Duodenal mucosa (tissue), 2 donors: ENCODE results near the gene ECHS1.
"Not testable (repeated sequence)": the region's sequence is repeated elsewhere in the genome, so short reads cannot be mapped to it uniquely, and the experiment has no call there.

Experiments
- H3K27ac ChIP-seq: one replicate; pipeline ENCODE4 v1.7.0; 2013; ENCODE audit warnings: low read depth, low read length
- H3K27me3 ChIP-seq, 2 donors: one replicate each; pipeline ENCODE4 v1.7.0; 2013; ENCODE audit warnings: low read length in 2 of 2, control low read depth in 1 of 2; ENCODE audit not compliant: insufficient read depth in 2 of 2, control insufficient read depth in 1 of 2
- H3K36me3 ChIP-seq, 2 donors: one replicate each; pipeline ENCODE4 v1.7.0; 2013; ENCODE audit warnings: low read length in 2 of 2, control low read depth in 1 of 2; ENCODE audit not compliant: insufficient read depth in 2 of 2, control insufficient read depth in 1 of 2
- H3K4me1 ChIP-seq, 2 donors: one replicate each; pipeline ENCODE4 v1.7.0; 2013; ENCODE audit warnings: low read length in 2 of 2, control low read depth in 1 of 2; ENCODE audit not compliant: insufficient read depth in 2 of 2, control insufficient read depth in 1 of 2
- H3K4me3 ChIP-seq, 2 donors: one replicate each; pipeline ENCODE4 v1.7.0; 2013; ENCODE audit warnings: low read length in 2 of 2, low read depth in 1 of 2
- H3K9ac ChIP-seq, 2 donors: one replicate each; pipeline ENCODE4 v1.7.0; 2013; ENCODE audit warnings: low read length in 2 of 2, low read depth in 1 of 2
- H3K9me3 ChIP-seq, 2 donors: one replicate each; pipeline ENCODE4 v1.7.0; 2013; ENCODE audit warnings: low read length in 2 of 2, control low read depth in 1 of 2; ENCODE audit not compliant: control insufficient read depth in 1 of 2

ECHS1 gene

DNA sequence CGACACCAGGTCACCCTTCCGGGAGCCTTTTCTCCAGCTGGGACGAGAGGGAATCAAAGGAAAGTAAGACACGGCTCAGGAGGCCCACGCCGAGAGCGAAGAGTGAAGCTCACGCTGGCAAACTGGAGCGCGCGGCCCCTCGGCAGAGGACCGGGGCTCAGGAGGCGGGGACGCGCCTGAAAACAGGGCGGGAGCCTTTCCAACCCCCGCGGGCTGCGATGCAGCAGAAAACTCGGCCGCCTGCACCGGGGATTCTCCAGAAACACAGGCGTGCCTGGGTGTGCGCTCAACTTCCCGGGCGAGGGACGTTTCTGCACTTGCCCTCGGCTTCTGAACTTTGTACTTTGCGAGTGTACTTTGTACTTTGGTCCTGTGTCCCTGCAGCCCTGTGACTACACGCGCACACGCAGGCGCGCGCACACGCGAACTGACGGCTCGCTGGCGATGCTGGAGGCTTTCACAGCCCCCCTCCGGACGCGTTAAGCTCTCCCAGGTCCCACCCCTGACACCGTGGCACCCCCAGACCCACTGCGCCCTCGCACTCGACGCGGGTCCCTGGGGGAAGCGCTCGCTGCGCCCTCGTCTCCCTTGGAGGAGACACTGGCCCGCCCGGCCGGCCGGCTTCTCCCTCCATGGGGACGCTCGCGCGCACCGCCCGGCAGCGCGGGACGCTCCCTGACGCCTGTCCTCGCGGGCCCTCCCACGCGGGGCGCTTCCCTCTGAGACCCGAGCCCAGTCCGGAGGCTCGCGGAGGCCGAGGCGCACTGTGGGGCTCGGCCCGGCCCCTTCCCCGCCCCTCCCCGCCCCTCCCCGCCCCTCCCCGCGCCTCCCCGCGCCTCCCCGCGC is 5.3 kb upstream of the ECHS1 start:
- peaks cover 14 to 18% of the 10 kb centered on the region in 2 donors for H3K4me1 ChIP-seq
- no peaks in the 10 kb centered on the region for H3K27me3 ChIP-seq
- no peaks in the 10 kb centered on the region for H3K9me3 ChIP-seq
- H3K36me3 ChIP-seq, result no peaks in the 10 kb centered on the region
- peak overlapping the region in 1 of 2 donors; percentile 77 for H3K9ac ChIP-seq
- H3K4me3 ChIP-seq, result peak overlapping the region; percentile 71 to 81
- H3K27ac ChIP-seq, result peak overlapping the region; percentile 73

DNA sequence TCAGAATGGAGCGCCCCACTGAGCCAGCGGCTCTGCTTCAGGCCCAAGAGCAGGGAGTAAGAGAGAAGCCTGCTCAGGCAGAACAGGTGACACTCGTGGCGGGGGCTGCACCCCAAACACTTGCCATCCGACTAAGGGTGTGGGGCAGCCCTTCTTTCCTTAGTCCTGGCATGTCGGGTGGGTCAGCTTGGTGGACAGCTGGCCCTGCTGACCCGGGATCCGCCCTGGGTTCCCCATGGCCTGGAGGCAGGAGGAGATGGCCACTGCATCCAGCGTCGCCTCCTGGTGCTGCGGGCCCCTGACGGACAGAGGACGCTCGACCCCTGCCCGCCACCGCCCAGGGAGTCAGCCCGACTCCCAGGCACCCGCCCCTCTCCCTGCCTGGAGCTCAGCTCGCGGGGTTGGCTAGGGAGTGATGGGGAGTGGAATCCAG is 4.7 kb upstream of the ECHS1 start:
- H3K4me1 ChIP-seq, result peaks cover 14 to 18% of the 10 kb centered on the region in 2 donors
- peak overlapping the region in 1 of 2 donors; percentile 77 for H3K9ac ChIP-seq
- H3K36me3 ChIP-seq, result no peaks in the 10 kb centered on the region
- peak overlapping the region; percentile 71 to 81 for H3K4me3 ChIP-seq
- peak overlapping the region; percentile 73 for H3K27ac ChIP-seq
- H3K27me3 ChIP-seq, result no peaks in the 10 kb centered on the region
- H3K9me3 ChIP-seq, result no peaks in the 10 kb centered on the region

DNA sequence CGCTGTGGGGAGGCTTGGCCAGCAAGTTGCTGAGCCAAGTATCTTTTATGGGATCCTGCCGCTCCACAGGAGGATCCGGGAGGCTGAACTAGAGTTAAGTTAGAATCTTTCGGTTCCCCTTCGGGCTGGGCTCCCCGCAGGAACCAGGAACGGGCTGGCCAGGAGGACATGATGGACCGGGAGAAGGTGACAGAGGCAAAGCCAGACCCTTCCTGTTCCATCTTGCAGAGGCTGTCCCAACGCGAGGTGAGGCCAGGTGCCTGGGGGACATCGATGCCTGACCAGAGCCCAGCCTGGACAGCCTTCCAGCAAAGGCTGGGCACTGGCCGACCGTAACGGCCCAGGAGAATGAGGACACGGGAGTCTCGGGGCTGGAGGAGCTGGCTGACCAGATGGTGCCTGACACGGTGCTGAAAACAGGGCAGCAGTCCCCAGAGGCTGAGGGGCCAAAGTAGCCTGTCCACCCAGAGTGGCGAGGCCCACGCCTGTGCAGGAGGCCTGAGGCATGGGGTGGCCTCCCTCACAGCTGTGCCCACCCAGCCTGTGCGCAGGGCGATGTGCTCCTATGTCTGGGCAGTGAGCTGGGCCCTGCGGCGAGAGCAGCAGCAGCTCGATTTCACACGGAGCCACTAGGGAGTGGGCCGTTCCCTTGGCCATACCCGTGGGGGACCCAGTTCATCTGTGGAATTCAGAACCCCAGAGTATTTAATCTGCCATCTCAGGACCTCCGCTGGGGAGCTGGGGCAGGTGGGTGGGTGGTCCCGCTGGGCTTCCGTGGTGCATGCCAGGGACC is 4.1 kb upstream of the ECHS1 start:
- Histone ChIP-seq H3K4me3 (no peak overlapping the region), H3K9ac (peak overlapping the region in 1 of 2 donors; percentile 77), H3K4me1 (peaks cover 14 to 20% of the 10 kb centered on the region in 2 donors), H3K27ac (no peak overlapping the region), H3K27me3 (no peaks in the 10 kb centered on the region), H3K9me3 (no peaks in the 10 kb centered on the region), H3K36me3 (no peaks in the 10 kb centered on the region)

DNA sequence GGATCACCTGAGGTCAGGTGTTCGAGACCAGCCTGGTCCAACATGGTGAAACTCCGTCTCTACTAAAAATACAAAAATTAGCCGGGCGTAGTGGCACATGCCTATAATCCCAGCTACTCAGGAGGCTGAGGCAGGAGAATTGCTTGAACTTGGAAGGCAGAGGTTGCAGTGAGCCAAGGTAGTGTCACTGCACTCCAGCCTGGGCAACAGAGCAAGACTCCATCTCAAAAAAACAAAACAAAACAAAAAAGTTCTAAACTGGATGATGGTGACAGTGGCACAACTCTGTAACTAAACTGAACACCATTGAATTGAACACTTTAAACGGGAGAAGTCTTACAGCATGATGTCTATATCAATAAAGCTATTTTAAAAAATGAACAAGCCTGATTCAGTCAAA is 3.0 kb upstream of the ECHS1 start:
- not testable (repeated sequence) for H3K9ac ChIP-seq, H3K9me3 ChIP-seq, H3K4me3 ChIP-seq, H3K36me3 ChIP-seq, H3K27me3 ChIP-seq, H3K27ac ChIP-seq
- peaks cover 14 to 24% of the 10 kb centered on the region in 2 donors for H3K4me1 ChIP-seq

DNA sequence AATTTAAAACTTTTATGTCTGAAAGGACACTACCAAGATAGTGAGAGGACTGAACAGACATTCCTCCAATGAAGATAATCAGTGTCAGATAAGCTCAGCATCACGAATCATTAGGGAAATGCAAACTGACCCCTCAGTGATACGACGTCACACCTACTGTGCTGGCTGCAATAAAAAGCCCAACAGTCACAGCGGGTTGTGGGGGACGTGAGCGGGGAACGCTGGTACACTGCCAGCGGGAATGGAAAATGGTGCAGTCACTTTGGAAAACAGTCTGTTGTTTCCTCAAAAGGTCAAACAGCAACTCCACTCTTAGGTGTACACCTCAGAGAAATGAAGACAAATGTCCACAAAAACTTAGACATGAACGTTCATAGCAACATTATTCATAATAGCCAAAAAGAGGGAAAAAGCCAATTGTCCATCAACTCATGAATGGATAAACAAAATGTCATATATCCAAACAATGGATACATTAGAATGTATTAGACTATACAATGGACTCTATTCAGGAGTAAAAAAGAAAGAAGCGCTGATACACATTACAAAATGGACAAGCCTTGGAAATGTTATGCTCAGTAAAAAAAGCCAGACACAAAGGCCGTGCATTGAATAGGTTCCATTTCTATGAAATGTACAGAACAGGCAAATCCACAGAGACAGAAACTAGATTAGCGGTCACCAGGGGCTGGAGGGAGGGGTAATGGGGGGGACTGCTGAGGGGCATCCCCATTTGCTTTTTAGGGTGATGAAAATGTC is 2.4 kb upstream of the ECHS1 start:
- H3K27me3 ChIP-seq, result no peaks in the 10 kb centered on the region
- H3K4me3 ChIP-seq, result no peak overlapping the region
- H3K9me3 ChIP-seq, result no peaks in the 10 kb centered on the region
- H3K36me3 ChIP-seq, result peaks cover 3% of the 10 kb centered on the region in 2 donors
- H3K27ac ChIP-seq, result no peak overlapping the region
- H3K4me1 ChIP-seq, result peaks cover 14 to 24% of the 10 kb centered on the region in 2 donors
- H3K9ac ChIP-seq, result no peak overlapping the region

DNA sequence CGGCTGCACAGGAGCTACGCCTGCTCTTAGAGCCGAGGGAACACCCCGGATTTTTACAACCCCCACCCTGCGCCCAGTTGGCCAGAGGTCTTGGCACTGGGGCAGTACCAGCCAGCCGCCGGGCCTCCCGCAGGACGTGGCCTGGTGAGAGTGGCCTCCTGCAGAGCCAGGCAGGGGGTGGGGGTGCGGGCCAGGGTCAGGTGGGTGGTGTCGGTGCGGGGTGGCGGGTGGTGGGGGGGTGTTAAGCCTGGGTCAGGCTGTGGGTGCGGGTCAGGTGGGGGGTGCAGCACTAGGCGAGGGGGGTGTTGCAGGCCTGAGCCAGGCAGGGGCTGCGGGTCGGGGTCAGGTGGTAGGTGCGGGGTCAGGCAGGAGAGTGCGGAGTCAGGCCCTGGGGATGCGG is 647 bp downstream of the ECHS1 start:
- Histone ChIP-seq H3K27me3 (no peaks in the 10 kb centered on the region), H3K4me3 (peak overlapping the region in 1 of 2 donors; percentile 55), H3K9ac (peak overlapping the region; percentile 12 to 43), H3K36me3 (peaks cover 27 to 30% of the 10 kb centered on the region in 2 donors), H3K4me1 (peaks cover 2 to 9% of the 10 kb centered on the region in 2 donors), H3K27ac (no peak overlapping the region), H3K9me3 (no peaks in the 10 kb centered on the region)

DNA sequence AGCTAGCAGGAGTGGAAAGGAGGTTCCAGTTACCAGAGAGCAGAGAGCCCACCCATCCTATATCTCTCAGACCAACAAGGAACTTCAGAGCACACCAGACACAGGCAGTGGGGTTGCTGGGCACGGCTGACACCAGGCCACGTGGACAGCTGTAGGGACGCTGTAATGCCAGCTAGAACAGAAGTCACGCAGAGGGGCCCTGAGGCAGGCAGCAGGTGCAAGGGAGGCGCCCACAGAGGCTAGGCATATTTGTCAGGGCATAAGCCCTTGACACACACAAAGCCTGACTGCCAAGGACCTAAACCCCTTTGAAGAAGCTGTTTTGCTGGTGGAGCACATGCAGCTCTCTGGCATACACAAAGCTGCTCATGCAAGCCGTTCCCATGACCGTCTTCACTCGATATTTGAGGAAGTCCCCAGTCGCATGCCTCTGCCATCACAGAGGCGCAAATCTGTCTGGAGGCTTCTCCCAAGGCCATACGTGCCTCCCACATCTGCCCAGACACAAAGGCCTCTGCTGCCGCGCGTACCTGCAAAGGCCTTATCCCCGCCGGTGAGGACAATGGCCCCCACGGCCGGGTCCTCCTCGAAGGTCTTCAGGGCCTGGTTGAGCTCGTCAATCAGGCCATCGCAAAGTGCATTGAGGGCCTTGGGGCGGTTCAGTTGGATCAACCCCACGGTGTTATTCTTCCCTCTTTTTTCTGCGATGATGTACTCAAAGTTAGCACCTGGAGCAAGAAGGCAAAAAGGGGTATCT is 2.9 kb downstream of the ECHS1 start:
- no peak overlapping the region for H3K9ac ChIP-seq
- no peaks in the 10 kb centered on the region for H3K27me3 ChIP-seq
- H3K36me3 ChIP-seq, result peaks cover 42 to 49% of the 10 kb centered on the region in 2 donors
- no peak overlapping the region for H3K27ac ChIP-seq
- peaks cover 10 to 19% of the 10 kb centered on the region in 2 donors for H3K4me1 ChIP-seq
- no peaks in the 10 kb centered on the region for H3K9me3 ChIP-seq
- no peak overlapping the region for H3K4me3 ChIP-seq

DNA sequence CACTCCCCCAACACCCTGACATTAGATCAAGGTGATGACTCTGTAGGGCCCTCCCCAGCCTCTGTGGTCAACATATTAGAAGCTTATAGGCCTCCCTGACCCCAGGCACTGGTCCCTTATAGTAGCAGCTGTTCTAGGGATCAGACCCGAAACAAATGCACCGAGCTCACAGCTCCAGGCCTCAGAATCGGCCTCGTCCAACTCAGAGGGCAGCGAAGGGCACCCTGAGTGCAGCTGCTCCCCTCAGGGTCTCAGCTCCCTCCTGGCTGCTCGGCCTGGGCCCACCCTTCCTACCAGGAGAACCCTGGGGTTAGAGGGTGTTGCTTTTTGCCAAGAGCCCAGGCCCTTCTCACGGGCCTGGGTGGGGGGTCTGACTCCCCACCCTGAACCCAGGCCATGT is 5.0 kb downstream of the ECHS1 start:
- no peak overlapping the region for H3K4me3 ChIP-seq
- peaks cover 15 to 29% of the 10 kb centered on the region in 2 donors for H3K4me1 ChIP-seq
- peaks cover 43 to 64% of the 10 kb centered on the region in 2 donors for H3K36me3 ChIP-seq
- H3K27ac ChIP-seq, result no peak overlapping the region
- no peaks in the 10 kb centered on the region for H3K9me3 ChIP-seq
- H3K27me3 ChIP-seq, result no peaks in the 10 kb centered on the region
- no peak overlapping the region for H3K9ac ChIP-seq

DNA sequence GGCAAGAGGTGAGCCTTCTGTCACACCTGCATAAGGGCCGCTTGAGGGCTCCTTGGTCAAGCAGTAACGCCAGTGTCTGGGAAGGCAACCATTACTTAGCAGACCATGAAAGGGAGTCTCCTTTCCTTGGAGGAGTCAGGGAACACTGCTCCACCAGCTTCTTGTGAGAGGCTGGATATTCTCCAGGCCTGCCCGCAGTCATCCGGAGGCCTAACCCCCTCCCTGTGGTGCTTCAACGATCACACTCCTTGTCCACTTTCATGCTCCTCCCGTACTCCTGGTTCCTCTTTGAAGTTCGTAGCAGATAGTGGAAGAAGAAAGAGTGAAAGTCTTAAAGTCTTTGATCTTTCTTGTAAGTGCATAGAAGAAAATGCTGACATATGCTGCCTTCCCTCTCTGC is 5.7 kb downstream of the ECHS1 start:
- not testable (repeated sequence) for H3K9ac ChIP-seq, H3K4me3 ChIP-seq, H3K27ac ChIP-seq, H3K9me3 ChIP-seq, H3K27me3 ChIP-seq
- Histone ChIP-seq H3K36me3 (peaks cover 50 to 71% of the 10 kb centered on the region in 2 donors), H3K4me1 (peaks cover 15 to 29% of the 10 kb centered on the region in 2 donors)
